H9 (cell line): Measurements from ENCODE around the gene UBE2B. TPM values are rescaled to one million over a fixed set of nuclear protein-coding genes. Genes with fewer than 3 reads are reported as not detected.
A peak's percentile ranks its signal among the peaks of the same experiment; 100 is the strongest.

Source experiments
- DNase-seq: peaks from one replicate; pipeline ENCODE4 v3.0.0-alpha.2; 2017
- H2AFZ ChIP-seq: one replicate; pipeline ENCODE4 v1.6.1; 2013; ENCODE audit warnings: mild to moderate bottlenecking, low read length, control low read depth, moderate library complexity
- H2AK5ac ChIP-seq: 2 replicates; pipeline ENCODE4 v1.6.1; 2013; ENCODE audit warnings: low read length, control low read depth, mixed read lengths; ENCODE audit not compliant: insufficient read length
- H2BK120ac ChIP-seq: one replicate; pipeline ENCODE4 v1.6.1; 2013; ENCODE audit warnings: low read depth, mild to moderate bottlenecking, low read length, control low read depth, inconsistent platforms; ENCODE audit not compliant: poor library complexity, severe bottlenecking
- H2BK12ac ChIP-seq: 2 replicates; pipeline ENCODE4 v1.6.1; 2013; ENCODE audit warnings: low read length, control low read depth, mixed read lengths, low read depth; ENCODE audit not compliant: insufficient read length
- H2BK15ac ChIP-seq: 2 replicates; pipeline ENCODE4 v1.6.1; 2013; ENCODE audit warnings: low read depth, low read length, control low read depth
- H2BK20ac ChIP-seq: one replicate; pipeline ENCODE4 v1.6.1; 2013; ENCODE audit warnings: low read depth, mild to moderate bottlenecking, low read length, control low read depth, inconsistent platforms; ENCODE audit not compliant: poor library complexity, severe bottlenecking
- H2BK5ac ChIP-seq: 2 replicates; pipeline ENCODE4 v1.6.1; 2013; ENCODE audit warnings: low read length, control low read depth, mixed read lengths; ENCODE audit not compliant: insufficient read length
- H3K14ac ChIP-seq: 2 replicates; pipeline ENCODE4 v1.6.1; 2013; ENCODE audit warnings: low read length, control low read depth; ENCODE audit not compliant: insufficient read depth
- H3K18ac ChIP-seq: 2 replicates; pipeline ENCODE4 v1.6.1; 2013; ENCODE audit warnings: low read depth, mild to moderate bottlenecking, mixed read lengths, low read length, control low read depth; ENCODE audit not compliant: insufficient read length
- H3K23ac ChIP-seq: 2 replicates; pipeline ENCODE4 v1.6.1; 2013; ENCODE audit warnings: low read length, control low read depth, mixed read lengths, low read depth; ENCODE audit not compliant: insufficient read length
- H3K23me2 ChIP-seq: 2 replicates; pipeline ENCODE4 v1.6.1; 2013; ENCODE audit warnings: low read depth, mild to moderate bottlenecking, mixed read lengths, low read length, control low read depth; ENCODE audit not compliant: insufficient read length, poor library complexity, severe bottlenecking
- H3K27ac ChIP-seq: 2 replicates; pipeline ENCODE4 v1.5.1; 2013; ENCODE audit warnings: low read length, control low read depth, mixed read lengths, low read depth; ENCODE audit not compliant: insufficient read length
- H3K27me3 ChIP-seq: 2 replicates; pipeline ENCODE4 v1.6.1; 2013; ENCODE audit warnings: low read length, control low read depth, inconsistent platforms; ENCODE audit not compliant: insufficient read depth
- H3K4ac ChIP-seq: 2 replicates; pipeline ENCODE4 v1.6.1; 2013; ENCODE audit warnings: low read depth, mild to moderate bottlenecking, control low read depth, inconsistent platforms, low read length, moderate library complexity
- H3K4me1 ChIP-seq: 2 replicates; pipeline ENCODE4 v1.6.1; 2013; ENCODE audit warnings: low read length, control low read depth, inconsistent platforms; ENCODE audit not compliant: insufficient read depth
- H3K4me2 ChIP-seq: 2 replicates; pipeline ENCODE4 v1.6.1; 2013; ENCODE audit warnings: low read length, control low read depth, mixed read lengths; ENCODE audit not compliant: insufficient read length, insufficient read depth
- H3K56ac ChIP-seq: 2 replicates; pipeline ENCODE4 v1.6.1; 2013; ENCODE audit warnings: low read depth, mild to moderate bottlenecking, mixed read lengths, low read length, control low read depth; ENCODE audit not compliant: insufficient read length
- H3K79me1 ChIP-seq: 2 replicates; pipeline ENCODE4 v1.6.1; 2013; ENCODE audit warnings: low read depth, mild to moderate bottlenecking, moderate library complexity, low read length, control low read depth, inconsistent platforms; ENCODE audit not compliant: insufficient read depth, poor library complexity, severe bottlenecking
- H3K79me2 ChIP-seq: 2 replicates; pipeline ENCODE4 v1.6.1; 2013; ENCODE audit warnings: low read length, control low read depth, inconsistent platforms; ENCODE audit not compliant: insufficient read depth
- H3K9ac ChIP-seq: 2 replicates; pipeline ENCODE4 v1.6.1; 2013; ENCODE audit warnings: low read length, control low read depth, mixed read lengths; ENCODE audit not compliant: insufficient read length; ENCODE audit errors: extremely low read depth
- H3K9me3 ChIP-seq: one replicate; pipeline ENCODE4 v1.6.1; 2013; ENCODE audit warnings: low read depth, low read length, inconsistent platforms; ENCODE audit not compliant: control insufficient read depth
- H3T11ph ChIP-seq: one replicate; pipeline ENCODE4 v1.6.1; 2013; ENCODE audit warnings: mild to moderate bottlenecking, low read length, control low read depth, inconsistent platforms
- H4K20me1 ChIP-seq: one replicate; pipeline ENCODE4 v1.6.1; 2013; ENCODE audit not compliant: control insufficient read depth, insufficient read length, insufficient read depth
- H4K5ac ChIP-seq: 2 replicates; pipeline ENCODE4 v1.6.1; 2013; ENCODE audit warnings: low read depth, mild to moderate bottlenecking, mixed read lengths, low read length, control low read depth; ENCODE audit not compliant: insufficient read length
- H4K8ac ChIP-seq: replicated peaks from 2 replicates; pipeline ENCODE4 v1.6.1; 2013; ENCODE audit warnings: low read length, control low read depth, mixed read lengths, low read depth; ENCODE audit not compliant: insufficient read length
- H4K91ac ChIP-seq: 2 replicates; pipeline ENCODE4 v1.6.1; 2013; ENCODE audit warnings: low read depth, mild to moderate bottlenecking, moderate library complexity, mixed read lengths, low read length, control low read depth; ENCODE audit not compliant: insufficient read length
- H3K27ac Mint-ChIP-seq, 3 experiments: 2 replicates in 2 of 3; 3 replicates in 1 of 3; pipeline ENCODE4 v1.8.0; 2020 to 2021; ENCODE audit warnings: mixed read lengths in 3 of 3, mild to moderate bottlenecking in 1 of 3, moderate library complexity in 1 of 3
- H3K27me3 Mint-ChIP-seq: 2 replicates; pipeline ENCODE4 v1.8.0; 2021; ENCODE audit warnings: low read depth, mild to moderate bottlenecking, moderate library complexity, mixed read lengths
- H3K36me3 Mint-ChIP-seq, 3 experiments: 2 replicates in 2 of 3; 3 replicates in 1 of 3; pipeline ENCODE4 v1.8.0; 2020 to 2021; ENCODE audit warnings: low read depth in 3 of 3, mixed read lengths in 3 of 3; ENCODE audit not compliant: insufficient read depth in 1 of 3
- H3K4me1 Mint-ChIP-seq, 2 experiments: 2 replicates each; pipeline ENCODE4 v1.8.0; 2020; ENCODE audit warnings: mixed read lengths in 2 of 2
- H3K4me3 Mint-ChIP-seq, 2 experiments: 2 replicates in 1 of 2; 3 replicates in 1 of 2; pipeline ENCODE4 v1.8.0; 2020 to 2021; ENCODE audit warnings: mild to moderate bottlenecking in 2 of 2, mixed read lengths in 2 of 2, moderate library complexity in 1 of 2
- H3K9me3 Mint-ChIP-seq, 2 experiments: 2 replicates in 1 of 2; 3 replicates in 1 of 2; pipeline ENCODE4 v1.8.0; 2020; ENCODE audit warnings: mild to moderate bottlenecking in 2 of 2, mixed read lengths in 2 of 2, moderate library complexity in 1 of 2
- CTCF ChIP-seq: fragments of 200-600 bp; sonication (generic); conservative IDR thresholded peaks from 3 replicates; pipeline ENCODE4 v1.8.0; 2021; ENCODE audit warnings: antibody characterized with exemption, mild to moderate bottlenecking
- WGBS: extraction: QIAGEN DNeasy Blood & Tissue Kit; methylation state at CpG from one replicate; pipeline ENCODE4 v1.1.7; 2013; ENCODE audit warnings: missing lambda C conversion rate, low lambda C conversion rate, mixed read lengths; ENCODE audit not compliant: insufficient read length; ENCODE audit errors: extremely low coverage; 5-methylcytosine and 5-hydroxymethylcytosine counted together
- total RNA-seq: library from RNA; stranded (reverse); gene quantifications from 2 replicates; pipeline ENCODE4 v1.2.1, GENCODE V29; 2021

Gene UBE2B
- total RNA-seq, 1 experiment from 2014 or later: 50.3 TPM

GRCh38 chr5:134422791-134423365 lies 51.5 kb downstream of the UBE2B start:
- Histone ChIP-seq H3T11ph (no peak overlapping the region), H4K20me1 (no peaks in the 10 kb centered on the region), H3K79me2 (no peaks in the 10 kb centered on the region), H3K79me1 (no peaks in the 10 kb centered on the region), H2BK5ac (no peak overlapping the region), H2BK15ac (no peak overlapping the region), H3K23me2 (no peaks in the 10 kb centered on the region), H3K56ac (no peak overlapping the region), H3K23ac (no peak overlapping the region), H2BK12ac (no peak overlapping the region), H3K9ac (no peak overlapping the region), H3K4me1 (peaks cover 4% of the 10 kb centered on the region; the same call in 1 of the 2 replicates), H4K91ac (no peak overlapping the region), H3K27ac (no peak overlapping the region), H3K4me2 (no peak overlapping the region), H2BK120ac (no peak overlapping the region), H2AK5ac (no peak overlapping the region), H4K8ac (no peak overlapping the region), H3K14ac (no peak overlapping the region), H4K5ac (no peak overlapping the region), H3K18ac (no peak overlapping the region), H2AFZ (no peak overlapping the region), H3K9me3 (no peaks in the 10 kb centered on the region), H2BK20ac (peak overlapping the region; percentile 26), H3K4ac (no peak overlapping the region), H3K27me3 (no peaks in the 10 kb centered on the region)
- Mint-ChIP-seq H3K9me3 (peaks cover 2 to 9% of the 10 kb centered on the region in 2 experiments; a peak in 4 of 5 replicates), H3K27me3 (no peaks in the 10 kb centered on the region), H3K4me3 (no peak overlapping the region), H3K27ac (no peak overlapping the region), H3K36me3 (peaks cover 0 to 2% (median 0%) of the 10 kb centered on the region in 3 experiments; a peak in 3 of 7 replicates), H3K4me1 (peaks cover 14 to 15% of the 10 kb centered on the region in 2 experiments)
- no peak for DNase-seq
- WGBS: no CpG with 5 or more reads among the region's 7 CpGs
- TF ChIP-seq CTCF: no peak
